Measurements from ENCODE around the gene DHRSX.

Gene DHRSX

GRCh38 chrX:2391869-2392606 is 108.7 kb downstream of the DHRSX start:
- TF ChIP-seq GATA3 (IDR thresholded peaks at IDR 0.05; ENCODE audit: low read depth, low read length) (no peak), GATA2 (IDR thresholded peaks at IDR 0.05; ENCODE audit: low read depth, low read length) (no peak)

DNA sequence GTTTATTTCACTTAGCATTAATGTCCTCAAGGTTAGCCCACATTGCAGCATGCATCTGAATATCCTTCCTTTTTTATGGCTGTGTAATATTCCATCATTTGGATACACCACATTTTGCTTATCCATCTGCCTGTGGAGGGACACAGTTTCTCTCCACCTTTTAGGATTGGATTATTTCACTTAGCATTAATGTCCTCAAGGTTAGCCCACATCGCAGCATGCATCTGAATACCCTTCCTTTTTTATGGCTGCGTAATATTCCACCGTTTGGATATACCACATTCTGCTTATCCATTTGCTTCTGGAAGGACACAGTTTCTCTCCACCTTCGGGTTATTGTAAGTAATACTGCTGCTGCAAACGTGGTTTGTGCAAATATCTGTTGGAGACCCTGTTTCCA is 110.0 kb downstream of the DHRSX start:
- TF ChIP-seq GATA3 (IDR thresholded peaks at IDR 0.05; ENCODE audit: low read depth, low read length) (no peak), GATA2 (IDR thresholded peaks at IDR 0.05; ENCODE audit: low read depth, low read length) (no peak)

GRCh38 chrX:2389324-2389723 is 111.5 kb downstream of the DHRSX start:
- no peak for TF ChIP-seq GATA3 (IDR thresholded peaks at IDR 0.05; ENCODE audit: low read depth, low read length)
- TF ChIP-seq GATA2 (IDR thresholded peaks at IDR 0.05; ENCODE audit: low read depth, low read length), result no peak

GRCh38 chrX:2388669-2389068 is 112.1 kb downstream of the DHRSX start:
- TF ChIP-seq GATA2 (IDR thresholded peaks at IDR 0.05; ENCODE audit: low read depth, low read length) (no peak), GATA3 (IDR thresholded peaks at IDR 0.05; ENCODE audit: low read depth, low read length) (no peak)

GRCh38 chrX:2387614-2388239 is 113.0 kb downstream of the DHRSX start:
- TF ChIP-seq GATA3 (IDR thresholded peaks at IDR 0.05; ENCODE audit: low read depth, low read length), result no peak
- TF ChIP-seq GATA2 (IDR thresholded peaks at IDR 0.05; ENCODE audit: low read depth, low read length), result no peak

DNA sequence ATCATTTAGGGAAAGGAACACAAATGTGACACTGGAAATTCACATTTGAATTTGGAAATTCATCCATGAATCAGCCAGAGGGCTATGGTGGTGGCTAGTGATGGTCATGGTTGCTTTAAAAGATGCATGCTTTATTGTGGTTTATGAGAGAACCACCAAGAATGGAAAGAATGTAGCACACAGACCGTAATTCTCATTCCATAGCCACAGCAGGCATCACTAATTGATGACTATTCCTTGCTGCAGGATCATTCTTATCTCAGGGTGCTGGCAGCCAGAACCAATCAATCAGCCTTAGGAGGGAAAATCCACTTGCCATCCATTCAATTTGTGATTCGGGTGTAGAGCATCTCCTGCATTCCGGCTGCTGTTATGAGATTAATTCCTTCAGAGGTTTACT is 115.6 kb downstream of the DHRSX start:
- TF ChIP-seq GATA3 (IDR thresholded peaks at IDR 0.05; ENCODE audit: low read depth, low read length), result no peak
- no peak for TF ChIP-seq GATA2 (IDR thresholded peaks at IDR 0.05; ENCODE audit: low read depth, low read length)

DNA sequence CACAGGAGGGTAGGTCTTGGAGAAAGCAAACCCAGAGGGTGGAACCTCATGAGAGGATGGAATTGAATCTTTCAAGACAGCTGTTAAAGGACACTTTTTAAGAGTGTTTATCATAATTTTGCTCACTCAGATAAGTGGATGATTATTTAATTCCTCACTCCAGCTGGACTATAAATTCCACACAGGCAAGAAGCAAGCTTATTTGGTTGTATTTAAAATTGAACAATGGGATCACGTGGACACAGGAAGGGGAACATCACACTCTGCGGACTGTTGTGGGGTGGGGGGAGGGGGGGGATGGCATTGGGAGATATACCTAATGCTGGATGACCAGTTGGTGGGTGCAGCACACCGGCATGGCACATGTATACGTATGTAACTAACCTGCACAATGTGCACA is 116.3 kb downstream of the DHRSX start:
- no peak for TF ChIP-seq GATA2 (IDR thresholded peaks at IDR 0.05; ENCODE audit: low read depth, low read length)
- no peak for TF ChIP-seq GATA3 (IDR thresholded peaks at IDR 0.05; ENCODE audit: low read depth, low read length)

DNA sequence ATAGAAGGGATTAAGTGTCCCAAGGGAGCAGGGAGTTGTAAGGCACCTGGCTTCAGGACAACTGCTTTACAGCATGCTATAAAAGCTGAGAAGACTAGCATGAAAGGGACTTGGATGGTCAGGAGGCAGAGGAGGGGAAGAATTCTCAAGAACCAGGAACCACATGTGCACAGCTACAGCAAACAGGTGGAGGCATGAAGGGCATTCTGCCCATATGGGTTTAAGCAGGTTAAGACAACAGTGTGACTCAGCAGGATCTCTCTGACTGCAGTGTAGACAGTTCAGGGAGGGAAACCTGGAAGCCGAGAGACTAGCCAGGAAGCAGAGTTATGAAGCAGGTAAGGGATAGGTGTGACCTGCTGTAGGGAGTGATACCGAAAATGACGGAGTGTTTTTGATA is 117.0 kb downstream of the DHRSX start:
- TF ChIP-seq GATA3 (IDR thresholded peaks at IDR 0.05; ENCODE audit: low read depth, low read length) (no peak), GATA2 (IDR thresholded peaks at IDR 0.05; ENCODE audit: low read depth, low read length) (no peak)

GRCh38 chrX:2383144-2383543 is 117.6 kb downstream of the DHRSX start:
- TF ChIP-seq GATA3 (IDR thresholded peaks at IDR 0.05; ENCODE audit: low read depth, low read length) (no peak), GATA2 (IDR thresholded peaks at IDR 0.05; ENCODE audit: low read depth, low read length) (no peak)

DNA sequence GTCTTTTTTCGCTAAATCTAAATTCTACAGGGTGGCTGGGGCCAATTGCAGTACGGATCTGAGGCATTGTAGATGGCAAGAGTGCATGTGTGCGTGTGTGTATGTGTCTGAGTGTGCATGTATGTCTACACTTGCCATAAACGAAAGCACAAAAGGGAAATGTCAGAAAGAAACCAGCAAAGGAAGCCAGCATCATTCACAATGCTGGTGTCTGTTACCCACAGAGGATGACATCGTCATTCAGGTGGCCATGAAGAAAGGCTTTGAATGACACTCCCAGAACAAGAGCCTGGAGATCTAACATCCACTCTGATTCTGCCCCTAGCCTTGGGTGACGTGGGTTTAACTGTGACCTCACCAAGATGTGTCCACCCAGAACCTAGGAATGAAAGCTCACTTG is 124.6 kb downstream of the DHRSX start:
- TF ChIP-seq GATA2 (IDR thresholded peaks at IDR 0.05; ENCODE audit: low read depth, low read length) (no peak), GATA3 (IDR thresholded peaks at IDR 0.05; ENCODE audit: low read depth, low read length) (no peak)

DNA sequence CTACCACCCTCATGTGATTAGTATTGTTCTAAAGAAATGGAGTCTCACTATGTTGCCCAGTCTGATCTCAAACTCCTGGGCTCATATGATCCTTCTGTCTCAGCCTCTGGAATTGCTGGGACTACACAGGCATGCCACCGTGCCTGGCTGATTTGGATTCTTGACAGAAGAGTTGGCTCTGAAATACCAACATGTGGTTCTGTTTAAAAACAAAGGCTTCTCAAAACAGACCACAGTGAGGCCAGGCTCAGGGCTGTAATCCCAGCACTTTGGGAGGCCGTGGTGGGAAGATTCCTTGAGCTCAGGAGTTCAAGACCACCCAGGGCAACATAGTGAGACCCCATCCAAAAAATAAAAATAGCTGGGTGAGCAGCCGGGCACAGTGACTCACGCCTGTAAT is 126.7 kb downstream of the DHRSX start:
- TF ChIP-seq GATA2 (IDR thresholded peaks at IDR 0.05; ENCODE audit: low read depth, low read length) (no peak), GATA3 (IDR thresholded peaks at IDR 0.05; ENCODE audit: low read depth, low read length) (no peak)

- TF ChIP-seq GATA3 (IDR thresholded peaks at IDR 0.05; ENCODE audit: low read depth, low read length), result no peak
- no peak for TF ChIP-seq GATA2 (IDR thresholded peaks at IDR 0.05; ENCODE audit: low read depth, low read length)
These were observed 127.2 kb downstream of the DHRSX start for GRCh38 chrX:2373615-2374014.

GRCh38 chrX:2371026-2371711 is 129.6 kb downstream of the DHRSX start:
- TF ChIP-seq GATA2 (IDR thresholded peaks at IDR 0.05; ENCODE audit: low read depth, low read length), result no peak
- TF ChIP-seq GATA3 (IDR thresholded peaks at IDR 0.05; ENCODE audit: low read depth, low read length), result no peak

GRCh38 chrX:2370456-2370855 is 130.3 kb downstream of the DHRSX start:
- TF ChIP-seq GATA2 (IDR thresholded peaks at IDR 0.05; ENCODE audit: low read depth, low read length), result no peak
- no peak for TF ChIP-seq GATA3 (IDR thresholded peaks at IDR 0.05; ENCODE audit: low read depth, low read length)

DNA sequence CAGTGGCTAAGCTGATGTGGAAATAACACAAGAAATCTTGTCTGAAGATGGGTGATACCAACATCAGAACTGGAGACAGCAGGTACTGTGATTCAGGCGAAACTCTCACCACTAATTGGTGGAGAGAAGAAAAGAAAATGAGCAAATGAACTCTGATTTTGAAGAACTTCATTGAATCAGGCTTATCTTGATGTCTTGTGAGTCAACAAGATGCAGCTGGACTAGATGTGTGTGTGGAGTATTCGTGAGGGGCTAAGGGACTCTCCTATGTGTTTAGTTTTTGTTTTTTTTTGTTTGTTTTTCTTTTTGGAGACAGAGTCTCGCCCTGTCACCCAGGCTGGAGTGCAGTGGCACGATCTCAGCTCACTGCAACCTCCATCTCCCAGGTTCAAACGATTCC is 131.6 kb downstream of the DHRSX start:
- TF ChIP-seq GATA2 (IDR thresholded peaks at IDR 0.05; ENCODE audit: low read depth, low read length) (no peak), GATA3 (IDR thresholded peaks at IDR 0.05; ENCODE audit: low read depth, low read length) (no peak)

Measured in SH-SY5Y (cell line).